Upper lobe of right lung (tissue), 1 donor: Measurements from ENCODE around the gene SLC39A12. TPM values are rescaled to one million over a fixed set of nuclear protein-coding genes. Genes with fewer than 3 reads are reported as not detected.

Experiments used
- ATAC-seq: fragments of 200-7000 bp; cut with Tn5 transposase; one replicate; pipeline ENCODE4 v1.9.1; 2020; ENCODE audit warnings: mild to moderate bottlenecking, moderate library complexity
- DNase-seq: peaks from one replicate; pipeline ENCODE4 v3.0.0-alpha.2; 2020
- H3K27ac ChIP-seq: fragments of 200-600 bp; one replicate; pipeline ENCODE4 v1.8.0; 2022
- H3K27me3 ChIP-seq: fragments of 200-600 bp; one replicate; pipeline ENCODE4 v1.8.0; 2022; ENCODE audit warnings: mild to moderate bottlenecking
- H3K36me3 ChIP-seq: fragments of 200-600 bp; one replicate; pipeline ENCODE4 v1.8.0; 2022
- H3K4me1 ChIP-seq: fragments of 200-600 bp; one replicate; pipeline ENCODE4 v1.8.0; 2022
- H3K4me3 ChIP-seq: fragments of 200-600 bp; one replicate; pipeline ENCODE4 v1.8.0; 2022; ENCODE audit warnings: mild to moderate bottlenecking
- H3K9me3 ChIP-seq: fragments of 200-600 bp; one replicate; pipeline ENCODE4 v1.8.0; 2022
- CTCF ChIP-seq: fragments of 200-600 bp; IDR thresholded peaks from one replicate; pipeline ENCODE4 v1.8.0; 2022; ENCODE audit warnings: antibody characterized with exemption
- intact Hi-C: fragments of 100-400 bp; cut with DNase I; formaldehyde crosslinking; loops from one replicate; pipeline ENCODE4 v1.11.0; 2022
- total RNA-seq: library from RNA; stranded (reverse); fragmentation: NEBNext Ultra II Directional; extraction: Animal tissue kit (Norgen Biotek cat#: 25700); gene quantifications from one replicate; pipeline ENCODE4 v1.2.1, GENCODE V29; 2021
- donor health status: DM: no; HTN: yes; CAD: no; lungs with severe emphysema.

SLC39A12 gene
- total RNA-seq, 1 donor from 2014 or later: 0.29 TPM

DNA sequence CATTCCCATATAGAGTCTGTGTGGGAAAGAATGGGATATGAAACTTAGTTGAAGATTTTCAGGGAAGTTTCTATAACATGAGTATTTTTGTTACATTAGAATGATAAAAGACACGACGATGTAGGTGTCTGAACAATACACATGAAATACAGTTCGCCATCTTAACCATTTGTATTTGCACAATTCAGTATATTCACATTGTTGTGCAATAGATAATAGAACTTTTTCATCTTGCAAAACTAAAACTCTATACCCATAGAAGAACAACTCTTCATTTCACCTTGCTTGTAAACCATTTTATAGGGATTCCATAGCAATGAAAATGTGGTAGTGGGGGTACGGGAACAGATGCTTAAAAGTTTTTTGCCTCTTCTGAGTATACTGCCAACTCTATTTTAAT, 32.8 kb downstream of the SLC39A12 start:
- no peak for TF ChIP-seq CTCF
- Histone ChIP-seq H3K36me3 (no peaks in the 10 kb centered on the region), H3K4me1 (no peaks in the 10 kb centered on the region), H3K27ac (no peak overlapping the region), H3K4me3 (no peak overlapping the region), H3K27me3 (no peaks in the 10 kb centered on the region), H3K9me3 (no peaks in the 10 kb centered on the region)
- DNase-seq (no peak), ATAC-seq (no peak)
- intact Hi-C loops: no loop called here

- intact Hi-C loops: no loop called here
- DNase-seq: no peak
- Histone ChIP-seq H3K36me3 (no peaks in the 10 kb centered on the region), H3K9me3 (no peaks in the 10 kb centered on the region), H3K27ac (no peak overlapping the region), H3K4me3 (no peak overlapping the region), H3K4me1 (no peaks in the 10 kb centered on the region), H3K27me3 (no peaks in the 10 kb centered on the region)
- TF ChIP-seq CTCF: no peak
- ATAC-seq: no peak
Measured at GRCh38 chr10:17989908-17990767, 38.4 kb downstream of the SLC39A12 start.

DNA sequence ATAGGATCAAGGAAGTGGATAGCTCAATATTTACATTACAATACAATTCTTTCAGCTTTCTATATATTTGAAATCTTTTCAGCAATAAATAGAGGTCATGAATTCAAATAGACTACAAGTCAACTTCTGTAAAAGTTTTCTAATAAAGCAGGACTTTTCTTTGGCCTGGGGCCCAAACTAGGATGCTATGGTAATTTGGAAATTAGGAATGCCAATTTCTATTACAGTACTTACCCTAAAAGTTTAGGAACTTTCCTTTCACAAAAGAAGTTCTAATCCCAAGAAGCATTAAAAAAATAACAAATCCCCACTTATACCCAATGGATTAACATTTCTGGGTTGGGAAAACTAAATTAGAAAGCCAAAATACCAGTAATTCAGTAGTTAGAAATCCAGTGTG, 40.5 kb downstream of the SLC39A12 start:
- intact Hi-C loops: no loop called here

GRCh38 chr10:17993361-17993760, 41.6 kb downstream of the SLC39A12 start:
- no peak for TF ChIP-seq CTCF
- Histone ChIP-seq H3K27ac (no peak overlapping the region), H3K4me3 (no peak overlapping the region), H3K4me1 (no peaks in the 10 kb centered on the region), H3K9me3 (no peaks in the 10 kb centered on the region), H3K27me3 (no peaks in the 10 kb centered on the region), H3K36me3 (no peaks in the 10 kb centered on the region)
- no peak for ATAC-seq
- DNase-seq: no peak
- intact Hi-C loops: no loop called here

More for the DNA sequence above, 40.5 kb downstream of the SLC39A12 start:
- H3K9me3 ChIP-seq: no peaks in the 10 kb centered on the region
- H3K36me3 ChIP-seq: no peaks in the 10 kb centered on the region
- H3K4me1 ChIP-seq: no peaks in the 10 kb centered on the region
- TF ChIP-seq CTCF: no peak
- DNase-seq (no peak), ATAC-seq (no peak)
- no peak overlapping the region for H3K27ac ChIP-seq
- H3K27me3 ChIP-seq: no peaks in the 10 kb centered on the region
- no peak overlapping the region for H3K4me3 ChIP-seq

DNA sequence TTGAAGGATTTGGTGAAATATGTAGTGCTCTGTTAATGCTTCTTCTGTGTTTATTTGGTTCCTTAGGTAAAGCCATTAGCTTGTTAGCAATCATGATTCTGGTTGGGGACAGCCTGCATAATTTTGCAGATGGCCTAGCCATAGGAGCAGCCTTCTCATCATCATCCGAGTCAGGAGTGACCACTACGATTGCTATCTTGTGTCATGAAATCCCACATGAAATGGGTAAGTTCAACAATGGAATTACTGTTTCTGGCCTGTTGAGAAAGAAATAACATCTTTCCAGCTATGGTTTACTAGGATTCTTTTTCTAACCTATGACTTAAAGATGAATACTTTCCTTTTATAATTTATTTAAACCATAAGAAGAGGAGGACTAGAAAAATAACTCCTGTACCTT, 48.9 kb downstream of the SLC39A12 start:
- Histone ChIP-seq H3K4me3 (no peak overlapping the region), H3K36me3 (no peaks in the 10 kb centered on the region), H3K9me3 (no peaks in the 10 kb centered on the region), H3K4me1 (no peaks in the 10 kb centered on the region), H3K27ac (no peak overlapping the region), H3K27me3 (no peaks in the 10 kb centered on the region)
- no peak for TF ChIP-seq CTCF
- intact Hi-C loops: no loop called here
- ATAC-seq (no peak), DNase-seq (no peak)
